K562 (cell line): Measurements from ENCODE around the gene KCTD6. TPM values are rescaled to one million over a fixed set of nuclear protein-coding genes. Genes with fewer than 3 reads are reported as not detected.

Source experiments
- ATAC-seq: fragments of 200-7000 bp; cut with Tn5 transposase; 3 replicates; pipeline ENCODE4 v1.9.1; 2020; ENCODE audit warnings: moderate library complexity
- BruUV-seq: library from RNA; stranded (reverse); fragments of 400-500 nt; replicated peaks from 2 replicates; lab custom pipeline; 2021; lab: Mats Ljungman, UMichigan
- CTCF ChIA-PET: fragments of 300-600 bp; formaldehyde crosslinking; extraction: SDS; loops from one replicate; lab custom pipeline; 2021; ENCODE audit warnings: low intra/inter-chr PET ratio; lab: Yijun Ruan, JAX
- POLR2A ChIA-PET: fragments of 300-600, 350-650 bp; sonication (Branson Sonifier 250); formaldehyde crosslinking; extraction: SDS; loops from one replicate; lab custom pipeline; 2021; ENCODE audit warnings: antibody characterized with exemption, inconsistent platforms; lab: Yijun Ruan, JAX
- DNase-seq, 4 experiments: peaks; one replicate each; pipeline versions ENCODE4 v3.0.0 to v3.0.0-alpha.2; 2011 to 2018; ENCODE audit warnings: low spot score in 3 of 4, mixed read lengths in 3 of 4; ENCODE audit errors: extremely low read depth in 1 of 4
- FAIRE-seq: peaks from 2 replicates; lab custom pipeline; 2011; peaks lifted over from hg19 to GRCh38; lab: Jason Lieb, UNC
- H2AFZ ChIP-seq: 2 replicates; pipeline ENCODE4 v1.6.0; 2011; ENCODE audit warnings: low read depth, low read length, control low read depth, inconsistent platforms
- H3K27ac ChIP-seq: fragments of 200-600 bp; 3 replicates; pipeline ENCODE4 v1.8.0; 2011; ENCODE audit warnings: low read depth, mild to moderate bottlenecking, control low read depth, inconsistent platforms, low read length, moderate library complexity, mixed read lengths; ENCODE audit errors: extremely low read depth
- H3K27me3 ChIP-seq, 2 experiments: fragments of 300-600 bp in 1 of 2; 2 replicates in 1 of 2; 3 replicates in 1 of 2; pipeline versions ENCODE4 v1.6.0 to v1.8.0; 2011; ENCODE audit warnings: inconsistent platforms in 2 of 2, low read length in 2 of 2, mild to moderate bottlenecking in 1 of 2, mixed read lengths in 1 of 2, moderate library complexity in 1 of 2; ENCODE audit not compliant: control insufficient read depth in 2 of 2, insufficient read depth in 2 of 2
- H3K36me3 ChIP-seq: fragments of 300-600 bp; 3 replicates; pipeline ENCODE4 v1.8.0; 2011; ENCODE audit warnings: mild to moderate bottlenecking, low read length, inconsistent platforms; ENCODE audit not compliant: control insufficient read depth, insufficient read depth
- H3K4me1 ChIP-seq, 2 experiments: fragments of 200-600 bp in 1 of 2; replicated peaks in 1 of 2; 2 replicates in 1 of 2; 3 replicates in 1 of 2; pipeline versions ENCODE4 v1.5.1 to v1.8.0; 2011; ENCODE audit warnings: inconsistent platforms in 2 of 2, low read length in 2 of 2, mild to moderate bottlenecking in 1 of 2, mixed read lengths in 1 of 2, moderate library complexity in 1 of 2; ENCODE audit not compliant: control insufficient read depth in 2 of 2, insufficient read depth in 2 of 2
- H3K4me2 ChIP-seq: 2 replicates; pipeline ENCODE4 v1.6.1; 2011; ENCODE audit warnings: low read length, control low read depth, inconsistent platforms, mixed read lengths; ENCODE audit not compliant: insufficient read depth
- H3K4me3 ChIP-seq: fragments of 200-600 bp; sonication (generic), shearing (Covaris generic); 2 replicates; pipeline ENCODE4 v1.5.1; 2016; ENCODE audit warnings: control low read depth, inconsistent platforms
- H3K79me2 ChIP-seq: fragments of 200-600 bp; 3 replicates; pipeline ENCODE4 v1.8.0; 2011; ENCODE audit warnings: low read length, inconsistent platforms; ENCODE audit not compliant: control insufficient read depth, insufficient read depth
- H3K9ac ChIP-seq, 2 experiments: 2 replicates each; pipeline versions ENCODE4 v1.6.0 to v1.6.1; 2011; ENCODE audit warnings: low read depth in 2 of 2, low read length in 2 of 2, control low read depth in 1 of 2, inconsistent platforms in 1 of 2, mild to moderate bottlenecking in 1 of 2, mixed read lengths in 1 of 2; ENCODE audit not compliant: insufficient read depth in 1 of 2
- H3K9me1 ChIP-seq: one replicate; pipeline ENCODE4 v1.6.0; 2011; ENCODE audit warnings: inconsistent platforms, mild to moderate bottlenecking, low read length, moderate library complexity; ENCODE audit not compliant: control insufficient read depth, insufficient read depth
- H3K9me3 ChIP-seq: replicated peaks from 2 replicates; pipeline ENCODE4 v1.5.1; 2011; ENCODE audit warnings: low read depth, low read length, inconsistent platforms; ENCODE audit not compliant: control insufficient read depth, insufficient read depth
- H4K20me1 ChIP-seq: replicated peaks from 2 replicates; pipeline ENCODE4 v1.6.1; 2011; ENCODE audit warnings: low read length, inconsistent platforms, mixed read lengths; ENCODE audit not compliant: control insufficient read depth, insufficient read depth
- CC2D1A ChIP-seq: fragments of 450-650 bp; IDR thresholded peaks from 2 replicates; pipeline ENCODE4 v1.6.1; 2017; ENCODE audit warnings: mild to moderate bottlenecking
- ESRRB ChIP-seq: fragments of 250-450 bp; sonication (Bioruptor Pico); IDR thresholded peaks from 2 replicates; pipeline ENCODE4 v1.5.0; 2020; ENCODE audit warnings: mild to moderate bottlenecking, moderate library complexity, borderline replicate concordance
- MAZ ChIP-seq, 2 experiments: fragments of 450-650 bp in 1 of 2; sonication (generic) in 1 of 2; formaldehyde crosslinking; IDR thresholded peaks in 1 of 2; conservative IDR thresholded peaks in 1 of 2; 2 replicates each; pipeline versions ENCODE4 v1.4.0 to v1.5.0; 2020; ENCODE audit warnings: mild to moderate bottlenecking in 1 of 2, missing genetic modification reagents in 1 of 2
- RAD21 ChIP-seq, 2 experiments: fragments of 250-450 bp in 1 of 2; fragments of 450-650 bp in 1 of 2; sonication (Bioruptor Pico) in 1 of 2; formaldehyde crosslinking in 1 of 2; IDR thresholded peaks in 1 of 2; conservative IDR thresholded peaks in 1 of 2; 2 replicates each; pipeline versions ENCODE4 v1.4.0 to v1.8.0; 2020 to 2022; ENCODE audit warnings: mild to moderate bottlenecking in 2 of 2, moderate library complexity in 1 of 2
- RB1 ChIP-seq: fragments of 450-650 bp; IDR thresholded peaks from 2 replicates; pipeline ENCODE4 v1.6.1; 2017; ENCODE audit warnings: low read depth, mild to moderate bottlenecking
- STAG1 ChIP-seq: sonication (generic); formaldehyde crosslinking; IDR thresholded peaks from 2 replicates; pipeline ENCODE4 v1.5.0; 2020; ENCODE audit warnings: missing genetic modification reagents, borderline replicate concordance
- WGBS: fragments of 100-300 bp; shearing (Covaris generic); methylation state at CpG from one replicate; pipeline ENCODE4 v1.1.6; 2016; ENCODE audit warnings: low coverage, mixed read lengths; ENCODE audit not compliant: insufficient coverage; ENCODE audit errors: missing lambda C conversion rate; 5-methylcytosine and 5-hydroxymethylcytosine counted together
- in situ Hi-C: fragments of 300-500 bp; cut with MboI; formaldehyde crosslinking; loops from 4 replicates; pipeline ENCODE4 v1.15.0; 2018; ENCODE audit warnings: inconsistent platforms, mixed read lengths
- intact Hi-C: fragments of 100-400 bp; cut with micrococcal nuclease; formaldehyde crosslinking; loops from 2 replicates; pipeline ENCODE4 v1.14.2; 2022
- polyA plus RNA-seq, 8 experiments: library from polyadenylated mRNA; depleted of rRNA in 4 of 8; stranded (reverse) in 5 of 8; unstranded in 3 of 8; fragments of >200 nt; fragmentation: Nextera tagmentation in 2 of 8; fragmentation: Illumina TruSeq in 1 of 8; extraction: Ambion mirVana in 2 of 8; extraction: Trizol in 1 of 8; gene quantifications; 2 replicates each; pipeline versions ENCODE4 v1.2.1 to v1.2.3, GENCODE V29; 2011 to 2014; ENCODE audit warnings: inconsistent platforms in 1 of 8, missing spikeins in 1 of 8
- total RNA-seq, 7 experiments: library from RNA; depleted of rRNA in 6 of 7; stranded (reverse); fragments of >200 nt in 6 of 7; fragmentation: Illumina TruSeq in 2 of 7; extraction: Trizol in 2 of 7; gene quantifications; 2 replicates each; pipeline versions ENCODE4 v1.2.1 to v1.2.3, GENCODE V29; 2011 to 2021; ENCODE audit warnings: low replicate concordance in 1 of 7
- TF ChIP-seq, protein P1 (sequence below), 3 experiments: IDR thresholded peaks in 2 of 3; conservative IDR thresholded peaks in 1 of 3; 2 replicates each; pipeline ENCODE4 v1.5.1; 2011 to 2012; ENCODE audit warnings: low read length in 3 of 3, mild to moderate bottlenecking in 3 of 3, control low read depth in 2 of 3, improper control_type of control experiment in 1 of 3, inconsistent platforms in 1 of 3, low read depth in 1 of 3, mixed read lengths in 1 of 3, moderate library complexity in 1 of 3; ENCODE audit not compliant: insufficient read depth in 2 of 3
- TF ChIP-seq, protein P2 (sequence below), 2 experiments: fragments of 450-650 bp; formaldehyde crosslinking in 1 of 2; IDR thresholded peaks; 2 replicates each; pipeline versions ENCODE4 v1.4.0 to v1.6.1; 2014 to 2020; ENCODE audit warnings: mild to moderate bottlenecking in 2 of 2, borderline replicate concordance in 1 of 2, low read depth in 1 of 2

KCTD6 gene
- total and polyA plus RNA-seq, 9 of the 15 experiments (the other 6 are each of a cell fraction or from before 2014, with no cell fraction given), result 2.1 to 5.9 (median 4.5) TPM

DNA sequence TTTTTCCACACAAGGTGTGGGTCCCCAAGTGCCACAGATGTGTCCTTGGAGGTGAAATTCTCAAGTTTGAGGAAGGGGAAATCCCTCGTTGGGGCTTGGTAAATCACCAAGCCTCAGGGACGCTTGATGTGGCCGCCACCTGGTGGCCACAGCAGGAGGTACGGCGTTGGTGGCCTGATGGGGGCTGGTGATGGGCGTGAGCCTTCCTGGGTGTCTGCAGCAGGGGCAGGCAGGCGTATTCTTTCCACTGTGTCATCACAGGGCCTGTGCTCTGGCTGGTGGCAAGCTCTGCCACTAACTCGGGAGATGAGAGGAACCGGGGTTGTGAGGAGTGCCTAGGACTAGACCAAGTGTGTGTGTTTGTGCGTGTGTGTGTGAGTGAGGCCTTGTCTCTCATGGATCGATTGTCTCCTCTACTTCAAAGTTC is 40.9 kb downstream of the KCTD6 start:
- Histone ChIP-seq H3K4me3 (no peak overlapping the region), H4K20me1 (no peaks in the 10 kb centered on the region), H3K27ac (no peak overlapping the region), H3K9me3 (no peaks in the 10 kb centered on the region), H3K27me3 (peaks cover 0 to 5% of the 10 kb centered on the region in 2 experiments; a peak in 1 of 5 replicates), H3K36me3 (no peaks in the 10 kb centered on the region), H3K4me2 (no peak overlapping the region), H2AFZ (no peak overlapping the region), H3K4me1 (peaks cover 7 to 13% of the 10 kb centered on the region in 2 experiments; a peak in 3 of 5 replicates), H3K9me1 (no peaks in the 10 kb centered on the region), H3K79me2 (no peaks in the 10 kb centered on the region), H3K9ac (no peak overlapping the region)
- in situ Hi-C loops, result loop anchor here (5.0 to 10.0 kb wide), 3 partner anchors 106 to 348 kb away; no protein-coding TSS in a partner anchor
- BruUV-seq, result no TSS peak
- DNase-seq, result peak; percentile 72 to 79 (median 74)
- intact Hi-C loops, result loop anchor here (1.0 to 5.0 kb wide), 5 partner anchors 42 to 346 kb away; no protein-coding TSS in a partner anchor
- peak; percentile 95 for ATAC-seq
- POLR2A ChIA-PET, result no interaction called here
- CTCF ChIA-PET, result interaction anchor here (0.6 to 2.2 kb wide), 9 partner anchors 9 to 346 kb away, joined by 3 to 9 read pairs (median 3); partner anchors contain the start of gene HTD2
- 9% methylated on average over 9 of the region's 11 CpGs for WGBS
- FAIRE-seq, result peak; percentile 71
- peak; percentile 59; the same call in 1 of the 2 replicates for TF ChIP-seq CC2D1A
- TF ChIP-seq RAD21 (CRISPR knock-in tag; conservative IDR thresholded peaks at IDR 0.05 in 1 of 2, IDR thresholded peaks at IDR 0.05 in 1 of 2), result peak; percentile 79 to 89
- TF ChIP-seq, protein P1, sequence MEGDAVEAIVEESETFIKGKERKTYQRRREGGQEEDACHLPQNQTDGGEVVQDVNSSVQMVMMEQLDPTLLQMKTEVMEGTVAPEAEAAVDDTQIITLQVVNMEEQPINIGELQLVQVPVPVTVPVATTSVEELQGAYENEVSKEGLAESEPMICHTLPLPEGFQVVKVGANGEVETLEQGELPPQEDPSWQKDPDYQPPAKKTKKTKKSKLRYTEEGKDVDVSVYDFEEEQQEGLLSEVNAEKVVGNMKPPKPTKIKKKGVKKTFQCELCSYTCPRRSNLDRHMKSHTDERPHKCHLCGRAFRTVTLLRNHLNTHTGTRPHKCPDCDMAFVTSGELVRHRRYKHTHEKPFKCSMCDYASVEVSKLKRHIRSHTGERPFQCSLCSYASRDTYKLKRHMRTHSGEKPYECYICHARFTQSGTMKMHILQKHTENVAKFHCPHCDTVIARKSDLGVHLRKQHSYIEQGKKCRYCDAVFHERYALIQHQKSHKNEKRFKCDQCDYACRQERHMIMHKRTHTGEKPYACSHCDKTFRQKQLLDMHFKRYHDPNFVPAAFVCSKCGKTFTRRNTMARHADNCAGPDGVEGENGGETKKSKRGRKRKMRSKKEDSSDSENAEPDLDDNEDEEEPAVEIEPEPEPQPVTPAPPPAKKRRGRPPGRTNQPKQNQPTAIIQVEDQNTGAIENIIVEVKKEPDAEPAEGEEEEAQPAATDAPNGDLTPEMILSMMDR (IDR thresholded peaks at IDR 0.05 in 2 of 3, conservative IDR thresholded peaks at IDR 0.05 in 1 of 3; ENCODE audit: insufficient read depth in 2 of 3, low read depth in 1 of 3, low read length in 3 of 3), result peak; percentile 85 to 89 (median 89)
- TF ChIP-seq STAG1 (CRISPR knock-in tag), result peak; percentile 52; the same call in 1 of the 2 replicates
- peak in 1 of 2 experiments; percentile 45; a peak in 1 of 4 replicates for TF ChIP-seq MAZ (CRISPR knock-in tag; conservative IDR thresholded peaks at IDR 0.05 in 1 of 2, IDR thresholded peaks at IDR 0.05 in 1 of 2)
- TF ChIP-seq, protein P2, sequence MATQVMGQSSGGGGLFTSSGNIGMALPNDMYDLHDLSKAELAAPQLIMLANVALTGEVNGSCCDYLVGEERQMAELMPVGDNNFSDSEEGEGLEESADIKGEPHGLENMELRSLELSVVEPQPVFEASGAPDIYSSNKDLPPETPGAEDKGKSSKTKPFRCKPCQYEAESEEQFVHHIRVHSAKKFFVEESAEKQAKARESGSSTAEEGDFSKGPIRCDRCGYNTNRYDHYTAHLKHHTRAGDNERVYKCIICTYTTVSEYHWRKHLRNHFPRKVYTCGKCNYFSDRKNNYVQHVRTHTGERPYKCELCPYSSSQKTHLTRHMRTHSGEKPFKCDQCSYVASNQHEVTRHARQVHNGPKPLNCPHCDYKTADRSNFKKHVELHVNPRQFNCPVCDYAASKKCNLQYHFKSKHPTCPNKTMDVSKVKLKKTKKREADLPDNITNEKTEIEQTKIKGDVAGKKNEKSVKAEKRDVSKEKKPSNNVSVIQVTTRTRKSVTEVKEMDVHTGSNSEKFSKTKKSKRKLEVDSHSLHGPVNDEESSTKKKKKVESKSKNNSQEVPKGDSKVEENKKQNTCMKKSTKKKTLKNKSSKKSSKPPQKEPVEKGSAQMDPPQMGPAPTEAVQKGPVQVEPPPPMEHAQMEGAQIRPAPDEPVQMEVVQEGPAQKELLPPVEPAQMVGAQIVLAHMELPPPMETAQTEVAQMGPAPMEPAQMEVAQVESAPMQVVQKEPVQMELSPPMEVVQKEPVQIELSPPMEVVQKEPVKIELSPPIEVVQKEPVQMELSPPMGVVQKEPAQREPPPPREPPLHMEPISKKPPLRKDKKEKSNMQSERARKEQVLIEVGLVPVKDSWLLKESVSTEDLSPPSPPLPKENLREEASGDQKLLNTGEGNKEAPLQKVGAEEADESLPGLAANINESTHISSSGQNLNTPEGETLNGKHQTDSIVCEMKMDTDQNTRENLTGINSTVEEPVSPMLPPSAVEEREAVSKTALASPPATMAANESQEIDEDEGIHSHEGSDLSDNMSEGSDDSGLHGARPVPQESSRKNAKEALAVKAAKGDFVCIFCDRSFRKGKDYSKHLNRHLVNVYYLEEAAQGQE (IDR thresholded peaks at IDR 0.05; ENCODE audit: borderline replicate concordance), result peak; percentile 83
- TF ChIP-seq, protein P2 (CRISPR knock-in tag; IDR thresholded peaks at IDR 0.05; ENCODE audit: low read depth), result no peak
- TF ChIP-seq RB1, result 0 out of 2 replicates have a peak, but pooled peaks have one; percentile 44
- no peak for TF ChIP-seq ESRRB (CRISPR knock-in tag)
